ENCODE results near the gene FAM111A. TPM values are rescaled to one million over a fixed set of nuclear protein-coding genes. Genes with fewer than 3 reads are reported as not detected.

The FAM111A gene
- total and polyA plus RNA-seq, 2 donors from 2014 or later: 14.2 to 42.2 TPM

DNA sequence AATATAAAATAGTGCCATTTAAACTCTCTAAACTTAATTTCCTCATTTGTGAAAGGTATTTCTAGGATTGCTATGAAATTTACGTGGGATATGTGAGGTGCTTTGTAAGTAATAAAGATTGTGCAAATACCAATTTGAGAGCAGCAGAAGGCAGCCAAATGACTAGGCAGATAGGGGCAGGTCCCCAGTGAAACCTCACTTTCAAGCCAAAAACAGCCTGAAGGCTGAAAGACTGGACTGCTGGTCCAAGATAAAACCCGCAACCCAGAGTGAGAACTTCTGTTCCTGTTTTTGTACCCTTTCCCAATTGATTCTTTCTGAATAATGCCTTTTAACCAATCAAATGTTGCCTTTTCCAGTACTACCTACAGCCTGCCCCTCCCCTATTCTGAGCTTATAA is 36.5 kb downstream of the FAM111A start:
- Histone ChIP-seq H3K4me1 (ENCODE audit: control insufficient read depth in 2 of 3, insufficient read depth in 2 of 3, low read depth in 1 of 3, low read length in 3 of 3) (peaks cover 5 to 24% (median 11%) of the 10 kb centered on the region in 3 donors), H3K4me3 (ENCODE audit: low read length in 3 of 3) (no peak overlapping the region), H3K9ac (ENCODE audit: low read length in 3 of 3) (no peak overlapping the region), H3K27ac (ENCODE audit: low read depth in 2 of 2, low read length in 2 of 2) (no peak overlapping the region), H3K9me3 (ENCODE audit: control insufficient read depth in 2 of 3, insufficient read depth in 1 of 3, low read length in 3 of 3) (no peaks in the 10 kb centered on the region), H3K27me3 (ENCODE audit: control insufficient read depth, insufficient read depth, low read length) (no peaks in the 10 kb centered on the region), H3K36me3 (ENCODE audit: control insufficient read depth in 2 of 3, insufficient read depth in 3 of 3, low read length in 3 of 3) (peaks cover 0 to 11% (median 9%) of the 10 kb centered on the region in 3 donors)
- FAIRE-seq (no peak), DNase-seq (no peak)
- TF ChIP-seq, protein P1, sequence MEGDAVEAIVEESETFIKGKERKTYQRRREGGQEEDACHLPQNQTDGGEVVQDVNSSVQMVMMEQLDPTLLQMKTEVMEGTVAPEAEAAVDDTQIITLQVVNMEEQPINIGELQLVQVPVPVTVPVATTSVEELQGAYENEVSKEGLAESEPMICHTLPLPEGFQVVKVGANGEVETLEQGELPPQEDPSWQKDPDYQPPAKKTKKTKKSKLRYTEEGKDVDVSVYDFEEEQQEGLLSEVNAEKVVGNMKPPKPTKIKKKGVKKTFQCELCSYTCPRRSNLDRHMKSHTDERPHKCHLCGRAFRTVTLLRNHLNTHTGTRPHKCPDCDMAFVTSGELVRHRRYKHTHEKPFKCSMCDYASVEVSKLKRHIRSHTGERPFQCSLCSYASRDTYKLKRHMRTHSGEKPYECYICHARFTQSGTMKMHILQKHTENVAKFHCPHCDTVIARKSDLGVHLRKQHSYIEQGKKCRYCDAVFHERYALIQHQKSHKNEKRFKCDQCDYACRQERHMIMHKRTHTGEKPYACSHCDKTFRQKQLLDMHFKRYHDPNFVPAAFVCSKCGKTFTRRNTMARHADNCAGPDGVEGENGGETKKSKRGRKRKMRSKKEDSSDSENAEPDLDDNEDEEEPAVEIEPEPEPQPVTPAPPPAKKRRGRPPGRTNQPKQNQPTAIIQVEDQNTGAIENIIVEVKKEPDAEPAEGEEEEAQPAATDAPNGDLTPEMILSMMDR (IDR thresholded peaks at IDR 0.05; ENCODE audit: borderline replicate concordance, extremely low read depth, insufficient read depth): no peak
- intact Hi-C loops (cut with DNase I): no loop called here

GRCh38 chr11:59180168-59180776 is 37.6 kb downstream of the FAM111A start:
- FAIRE-seq: no peak
- TF ChIP-seq, protein P1 (IDR thresholded peaks at IDR 0.05; ENCODE audit: borderline replicate concordance, extremely low read depth, insufficient read depth): no peak
- peaks cover 8 to 13% (median 9%) of the 10 kb centered on the region in 3 donors for H3K4me1 ChIP-seq (ENCODE audit: control insufficient read depth in 2 of 3, insufficient read depth in 2 of 3, low read depth in 1 of 3, low read length in 3 of 3)

GRCh38 chr11:59180907-59181306 is 38.3 kb downstream of the FAM111A start:
- no peak overlapping the region for H3K4me3 ChIP-seq (ENCODE audit: low read length in 3 of 3)
- TF ChIP-seq, protein P1 (IDR thresholded peaks at IDR 0.05; ENCODE audit: borderline replicate concordance, extremely low read depth, insufficient read depth): no peak
- DNase-seq (no peak), FAIRE-seq (no peak)
- no peaks in the 10 kb centered on the region for H3K9me3 ChIP-seq (ENCODE audit: control insufficient read depth in 2 of 3, insufficient read depth in 1 of 3, low read length in 3 of 3)
- intact Hi-C loops (cut with DNase I): no loop called here
- no peak overlapping the region for H3K27ac ChIP-seq (ENCODE audit: low read depth in 2 of 2, low read length in 2 of 2)
- no peak overlapping the region for H3K9ac ChIP-seq (ENCODE audit: low read length in 3 of 3)
- peaks cover 0 to 11% (median 9%) of the 10 kb centered on the region in 3 donors for H3K36me3 ChIP-seq (ENCODE audit: control insufficient read depth in 2 of 3, insufficient read depth in 3 of 3, low read length in 3 of 3)
- H3K4me1 ChIP-seq (ENCODE audit: control insufficient read depth in 2 of 3, insufficient read depth in 2 of 3, low read depth in 1 of 3, low read length in 3 of 3): peaks cover 4 to 14% (median 8%) of the 10 kb centered on the region in 3 donors
- no peaks in the 10 kb centered on the region for H3K27me3 ChIP-seq (ENCODE audit: control insufficient read depth, insufficient read depth, low read length)

More at GRCh38 chr11:59180168-59180776, 37.6 kb downstream of the FAM111A start:
- intact Hi-C loops (cut with DNase I): no loop called here
- Histone ChIP-seq H3K27ac (ENCODE audit: low read depth in 2 of 2, low read length in 2 of 2) (no peak overlapping the region), H3K4me3 (ENCODE audit: low read length in 3 of 3) (no peak overlapping the region), H3K36me3 (ENCODE audit: control insufficient read depth in 2 of 3, insufficient read depth in 3 of 3, low read length in 3 of 3) (peaks cover 0 to 11% (median 9%) of the 10 kb centered on the region in 3 donors), H3K27me3 (ENCODE audit: control insufficient read depth, insufficient read depth, low read length) (no peaks in the 10 kb centered on the region), H3K9ac (ENCODE audit: low read length in 3 of 3) (no peak overlapping the region), H3K9me3 (ENCODE audit: control insufficient read depth in 2 of 3, insufficient read depth in 1 of 3, low read length in 3 of 3) (no peaks in the 10 kb centered on the region)
- DNase-seq: no peak
